ENCODE data around the gene HJV.
"Not testable (repeated sequence)": the region's sequence is repeated elsewhere in the genome, so short reads cannot be mapped to it uniquely, and the experiment has no call there.

DNA sequence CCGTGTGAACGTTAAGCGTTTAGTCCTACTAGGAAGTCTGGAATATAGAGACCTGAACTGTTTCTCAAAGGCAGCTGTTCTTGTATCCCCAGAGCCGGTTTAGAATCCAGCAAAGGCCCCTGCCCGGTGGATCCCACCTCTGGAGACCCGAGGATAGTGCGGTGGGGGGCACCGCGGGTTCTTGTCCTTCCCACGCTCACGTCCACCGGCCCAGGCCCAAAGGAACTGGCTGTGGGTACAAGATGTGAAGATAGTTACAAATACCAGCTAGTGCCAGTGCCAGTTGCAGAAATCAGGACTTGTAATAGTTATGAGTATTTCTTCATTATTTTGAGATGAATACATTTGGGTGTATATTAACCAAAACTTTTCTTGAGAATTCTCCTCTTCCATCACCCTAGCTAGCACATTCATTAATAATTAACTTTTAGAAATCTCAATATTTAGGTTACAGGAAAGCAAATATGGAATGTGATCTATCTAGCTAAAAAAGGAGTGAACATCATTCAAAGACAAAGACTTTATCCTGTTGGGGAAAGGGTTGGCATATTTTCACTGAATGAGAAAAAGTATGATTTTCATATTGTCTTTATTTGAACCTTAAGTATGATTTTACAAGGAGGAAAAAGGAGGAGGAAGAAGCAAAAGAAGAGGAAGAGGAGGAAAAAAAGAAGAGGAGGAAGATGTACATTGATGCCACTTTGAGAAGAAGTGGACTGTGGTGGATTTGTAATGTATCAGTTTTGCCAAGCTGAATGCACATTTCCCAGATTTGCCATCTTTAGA lies 28.5 kb upstream of the HJV start:
- TF ChIP-seq, protein P1, sequence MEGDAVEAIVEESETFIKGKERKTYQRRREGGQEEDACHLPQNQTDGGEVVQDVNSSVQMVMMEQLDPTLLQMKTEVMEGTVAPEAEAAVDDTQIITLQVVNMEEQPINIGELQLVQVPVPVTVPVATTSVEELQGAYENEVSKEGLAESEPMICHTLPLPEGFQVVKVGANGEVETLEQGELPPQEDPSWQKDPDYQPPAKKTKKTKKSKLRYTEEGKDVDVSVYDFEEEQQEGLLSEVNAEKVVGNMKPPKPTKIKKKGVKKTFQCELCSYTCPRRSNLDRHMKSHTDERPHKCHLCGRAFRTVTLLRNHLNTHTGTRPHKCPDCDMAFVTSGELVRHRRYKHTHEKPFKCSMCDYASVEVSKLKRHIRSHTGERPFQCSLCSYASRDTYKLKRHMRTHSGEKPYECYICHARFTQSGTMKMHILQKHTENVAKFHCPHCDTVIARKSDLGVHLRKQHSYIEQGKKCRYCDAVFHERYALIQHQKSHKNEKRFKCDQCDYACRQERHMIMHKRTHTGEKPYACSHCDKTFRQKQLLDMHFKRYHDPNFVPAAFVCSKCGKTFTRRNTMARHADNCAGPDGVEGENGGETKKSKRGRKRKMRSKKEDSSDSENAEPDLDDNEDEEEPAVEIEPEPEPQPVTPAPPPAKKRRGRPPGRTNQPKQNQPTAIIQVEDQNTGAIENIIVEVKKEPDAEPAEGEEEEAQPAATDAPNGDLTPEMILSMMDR (IDR thresholded peaks at IDR 0.05) = not testable (repeated sequence)
- not testable (repeated sequence) for TF ChIP-seq POLR2AphosphoS5 (IDR thresholded peaks at IDR 0.05)
